ENCODE results near the gene CTTN.
A peak's percentile ranks its signal among the peaks of the same experiment; 100 is the strongest.

Gene CTTN

GRCh38 chr11:70433526-70433925, 35.2 kb downstream of the CTTN start:
- POLR2A ChIA-PET (ENCODE audit: low non-redundant PET) = no interaction called here
- CTCF ChIA-PET = no interaction called here
- no peak for DNase-seq (ENCODE audit: low spot score)
- TF ChIP-seq, protein P1, sequence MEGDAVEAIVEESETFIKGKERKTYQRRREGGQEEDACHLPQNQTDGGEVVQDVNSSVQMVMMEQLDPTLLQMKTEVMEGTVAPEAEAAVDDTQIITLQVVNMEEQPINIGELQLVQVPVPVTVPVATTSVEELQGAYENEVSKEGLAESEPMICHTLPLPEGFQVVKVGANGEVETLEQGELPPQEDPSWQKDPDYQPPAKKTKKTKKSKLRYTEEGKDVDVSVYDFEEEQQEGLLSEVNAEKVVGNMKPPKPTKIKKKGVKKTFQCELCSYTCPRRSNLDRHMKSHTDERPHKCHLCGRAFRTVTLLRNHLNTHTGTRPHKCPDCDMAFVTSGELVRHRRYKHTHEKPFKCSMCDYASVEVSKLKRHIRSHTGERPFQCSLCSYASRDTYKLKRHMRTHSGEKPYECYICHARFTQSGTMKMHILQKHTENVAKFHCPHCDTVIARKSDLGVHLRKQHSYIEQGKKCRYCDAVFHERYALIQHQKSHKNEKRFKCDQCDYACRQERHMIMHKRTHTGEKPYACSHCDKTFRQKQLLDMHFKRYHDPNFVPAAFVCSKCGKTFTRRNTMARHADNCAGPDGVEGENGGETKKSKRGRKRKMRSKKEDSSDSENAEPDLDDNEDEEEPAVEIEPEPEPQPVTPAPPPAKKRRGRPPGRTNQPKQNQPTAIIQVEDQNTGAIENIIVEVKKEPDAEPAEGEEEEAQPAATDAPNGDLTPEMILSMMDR (conservative IDR thresholded peaks at IDR 0.05; ENCODE audit: low read depth) = no peak
- H3K27ac ChIP-seq = 0 out of 2 replicates have a peak overlapping the region, but pooled peaks have one; percentile 13

DNA sequence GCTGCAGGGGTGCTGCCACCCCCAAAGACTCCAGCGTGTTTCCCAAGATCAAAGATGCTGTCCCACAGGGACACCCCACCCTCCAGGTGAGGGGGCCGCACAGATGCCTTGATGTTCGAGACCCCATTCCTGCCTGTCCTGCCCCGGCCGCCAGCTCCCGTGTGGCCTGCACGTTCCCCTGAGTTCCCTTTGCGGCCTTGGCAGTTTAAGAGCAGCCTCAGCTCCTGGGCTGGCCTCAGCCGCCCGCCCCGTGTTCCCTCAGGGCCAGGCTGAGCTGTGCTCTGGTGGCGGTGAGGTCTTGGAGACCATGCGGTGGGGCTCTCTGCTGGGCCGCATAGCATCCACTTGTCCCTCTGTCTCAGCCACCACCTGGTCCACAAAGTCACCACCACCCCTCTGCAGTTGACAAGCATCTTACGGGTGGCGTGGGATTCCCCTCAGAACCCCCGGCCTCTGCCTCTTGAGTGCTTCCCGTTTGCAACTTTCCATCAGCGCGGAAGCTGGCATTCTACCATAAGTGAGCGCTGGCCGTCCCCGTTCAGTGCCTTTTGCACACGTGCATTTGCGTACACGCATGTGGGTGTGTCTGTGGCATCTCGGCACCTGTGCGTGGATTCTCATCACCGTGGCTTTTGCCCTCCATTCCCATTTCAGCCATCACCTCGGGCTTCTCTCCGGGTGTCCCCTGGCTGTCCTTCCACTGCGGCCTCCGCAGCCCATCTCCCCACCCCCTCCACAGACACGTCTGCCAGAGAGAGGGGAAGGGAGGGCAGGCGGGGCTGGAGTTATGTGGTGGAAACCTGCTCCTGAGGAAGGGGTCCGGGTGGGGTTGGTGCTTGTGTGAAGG, 35.9 kb downstream of the CTTN start:
- no peak overlapping the region for H3K27ac ChIP-seq
- ChIA-PET CTCF (no interaction called here), POLR2A (ENCODE audit: low non-redundant PET) (no interaction called here)
- no peak for DNase-seq (ENCODE audit: low spot score)
- TF ChIP-seq, protein P1 (conservative IDR thresholded peaks at IDR 0.05; ENCODE audit: low read depth) = no peak

DNA sequence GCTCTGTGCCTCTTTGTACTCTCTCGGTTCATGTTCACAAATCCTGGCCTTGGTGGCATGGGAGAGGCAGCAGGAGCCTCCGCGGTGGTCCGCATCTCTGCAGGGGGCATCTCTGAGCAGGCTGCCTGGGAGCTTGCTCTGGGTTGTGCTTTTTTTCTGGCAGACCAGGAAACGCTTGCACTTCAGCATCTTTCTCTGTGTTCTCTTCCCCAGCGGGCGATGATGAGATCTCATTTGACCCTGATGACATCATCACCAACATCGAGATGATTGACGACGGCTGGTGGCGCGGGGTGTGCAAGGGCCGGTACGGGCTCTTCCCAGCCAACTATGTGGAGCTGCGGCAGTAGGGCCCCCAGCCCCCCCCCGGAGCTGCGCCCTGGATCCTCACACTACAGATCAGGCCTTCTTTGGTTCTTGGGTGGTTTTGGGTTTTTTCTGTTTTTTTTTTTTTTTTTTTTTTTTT, 36.5 kb downstream of the CTTN start:
- POLR2A ChIA-PET (ENCODE audit: low non-redundant PET) = no interaction called here
- no peak overlapping the region for H3K27ac ChIP-seq
- TF ChIP-seq, protein P1 (conservative IDR thresholded peaks at IDR 0.05; ENCODE audit: low read depth) = no peak
- DNase-seq (ENCODE audit: low spot score) = no peak
- CTCF ChIA-PET = no interaction called here

- ChIA-PET POLR2A (ENCODE audit: low non-redundant PET) (no interaction called here), CTCF (no interaction called here)
- TF ChIP-seq, protein P1 (conservative IDR thresholded peaks at IDR 0.05; ENCODE audit: low read depth) = no peak
- DNase-seq (ENCODE audit: low spot score) = no peak
- H3K27ac ChIP-seq = no peak overlapping the region
Observed at GRCh38 chr11:70435361-70435760, 37.0 kb downstream of the CTTN start.

DNA sequence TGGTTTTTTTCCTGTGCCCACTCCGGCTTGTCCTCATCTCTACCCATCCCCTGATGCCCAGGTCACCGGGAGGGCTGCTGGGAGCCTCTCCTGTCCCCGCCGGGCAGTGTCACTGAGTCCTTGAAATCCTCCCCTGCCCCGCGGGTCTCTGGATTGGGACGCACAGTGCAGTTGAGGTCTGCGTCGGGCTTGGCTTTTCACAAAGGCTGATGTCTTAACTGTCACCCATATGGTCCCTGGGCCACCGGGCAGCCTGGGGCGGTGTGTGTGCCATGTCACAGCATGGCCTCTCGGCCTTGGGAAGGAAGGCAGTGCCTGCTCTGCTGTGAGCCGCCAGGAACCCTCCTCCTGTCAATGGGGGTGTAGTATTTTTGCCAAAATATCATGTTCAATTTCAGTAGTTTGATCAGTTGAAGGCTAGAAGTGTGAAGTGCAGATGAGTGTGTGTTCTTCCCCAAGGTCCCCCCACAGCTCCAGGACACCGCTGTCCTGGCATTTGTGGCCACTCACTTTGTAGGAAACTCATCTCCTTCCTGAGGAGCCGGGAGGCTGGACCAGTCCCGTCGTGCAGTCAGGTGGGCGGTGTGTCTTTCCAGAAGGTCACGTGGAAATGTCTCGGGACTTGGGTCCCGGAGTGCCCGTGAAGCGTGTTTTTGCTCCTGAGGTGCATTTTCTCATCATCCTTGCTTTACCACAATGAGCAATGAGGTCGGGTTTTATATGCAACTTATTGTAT, 37.6 kb downstream of the CTTN start:
- 0 out of 2 replicates have a peak overlapping the region, but pooled peaks have one; percentile 15 for H3K27ac ChIP-seq
- DNase-seq (ENCODE audit: low spot score) = no peak
- ChIA-PET CTCF (no interaction called here), POLR2A (ENCODE audit: low non-redundant PET) (no interaction called here)
- TF ChIP-seq, protein P1 (conservative IDR thresholded peaks at IDR 0.05; ENCODE audit: low read depth) = no peak

- ChIA-PET CTCF (no interaction called here), POLR2A (ENCODE audit: low non-redundant PET) (no interaction called here)
- TF ChIP-seq, protein P1 (conservative IDR thresholded peaks at IDR 0.05; ENCODE audit: low read depth) = no peak
- 0 out of 2 replicates have a peak overlapping the region, but pooled peaks have one; percentile 15 for H3K27ac ChIP-seq
- no peak for DNase-seq (ENCODE audit: low spot score)
Observed at GRCh38 chr11:70436501-70436860, 38.2 kb downstream of the CTTN start.
